Measurements from ENCODE around the gene DGKD. TPM values are rescaled to one million over a fixed set of nuclear protein-coding genes. Genes with fewer than 3 reads are reported as not detected.

DGKD gene
- total and polyA plus RNA-seq, 10 of the 15 experiments (the other 5 are each of a cell fraction or from before 2014, with no cell fraction given): 2.7 to 81.9 (median 27.0) TPM

GRCh38 chr2:233481368-233482142 is 127.3 kb downstream of the DGKD start:
- H3K27me3 ChIP-seq (replicated peaks in 1 of 2; ENCODE audit: control insufficient read depth in 2 of 2, insufficient read depth in 2 of 2, low read length in 1 of 2): no peaks in the 10 kb centered on the region
- ATAC-seq: no peak
- no peak for DNase-seq (ENCODE audit: low read depth, low spot score)
- H3K9ac ChIP-seq (ENCODE audit: control insufficient read depth, insufficient read depth, low read length): no peak overlapping the region
- POLR2A ChIA-PET: no interaction called here
- no peaks in the 10 kb centered on the region for H4K20me1 ChIP-seq (ENCODE audit: control insufficient read depth, insufficient read depth)
- H3K79me2 ChIP-seq (ENCODE audit: control insufficient read depth, insufficient read depth, low read length): no peaks in the 10 kb centered on the region
- WGBS (ENCODE audit: insufficient coverage, insufficient replicate concordance, low lambda C conversion rate, missing lambda C conversion rate): 94% methylated on average over 22 of the region's 22 CpGs
- H3K36me3 ChIP-seq (ENCODE audit: control insufficient read depth in 2 of 2, insufficient read depth in 2 of 2, low read length in 1 of 2): peaks cover 2% of the 10 kb centered on the region in 2 experiments; a peak in 3 of 4 replicates
- intact Hi-C loops (cut with micrococcal nuclease; ENCODE audit: unreplicated experiment) (loop anchor here (10.0 kb wide), 1 partner anchor 233 kb away; the partner anchor contains the start of genes UGT1A4 and UGT1A5), in situ Hi-C loops (cut with MboI) (no loop called here)
- SMC1A ChIA-PET (ENCODE audit: uncharacterized antibody, unreplicated experiment): interaction anchor here (0.6 kb wide), 1 partner anchor 134 kb away, joined by 3 read pairs; no protein-coding TSS in a partner anchor
- H3K4me3 ChIP-seq: no peak overlapping the region
- H3K27ac ChIP-seq (ENCODE audit: control insufficient read depth, insufficient read depth): no peak overlapping the region
- BruUV-seq (replicated peaks): no TSS peak
- no peak overlapping the region for H3K4me2 ChIP-seq (ENCODE audit: control insufficient read depth, insufficient read depth)
- no peaks in the 10 kb centered on the region for H3K9me3 ChIP-seq (replicated peaks; ENCODE audit: control insufficient read depth, insufficient read depth, low read length)
- no peak overlapping the region for H2AFZ ChIP-seq (ENCODE audit: control insufficient read depth, low read depth, low read length)
- H3K4me1 ChIP-seq (ENCODE audit: control insufficient read depth, insufficient read depth, low read length): no peaks in the 10 kb centered on the region
- FAIRE-seq: no peak
- RAD21 ChIA-PET (ENCODE audit: unreplicated experiment): no interaction called here
- CTCF ChIA-PET: interaction anchor here (0.7 to 1.2 kb wide), 2 partner anchors 67 to 230 kb away, joined by 3 to 4 read pairs; no protein-coding TSS in a partner anchor
- TF ChIP-seq SREBF1 (IDR thresholded peaks at IDR 0.05; ENCODE audit: low read length): no peak
- TF ChIP-seq NFYA (IDR thresholded peaks at IDR 0.05; ENCODE audit: borderline replicate concordance, low read depth, low read length): no peak
- no peak for TF ChIP-seq ZNF592 (IDR thresholded peaks at IDR 0.05)
- no peak for TF ChIP-seq ZBTB4 (CRISPR knock-in tag; IDR thresholded peaks at IDR 0.05)
- no peak for TF ChIP-seq POLR2A (IDR thresholded peaks at IDR 0.05; ENCODE audit: low read depth, low read length)
